HG03066 (cell line): Measurements from ENCODE around the gene RIC8B.

ENCODE experiments used
- ATAC-seq: cut with Tn5 transposase; IDR thresholded peaks from one replicate; pipeline ENCODE4 v1.9.1; 2021; ENCODE audit warnings: low read depth; ENCODE audit not compliant: unreplicated experiment

The RIC8B gene

GRCh38 chr12:106801167-106801708 lies 26.8 kb downstream of the RIC8B start:
- ATAC-seq, result no peak

- no peak for ATAC-seq
Observed at GRCh38 chr12:106801830-106802533, 27.5 kb downstream of the RIC8B start.

GRCh38 chr12:106804668-106805067 lies 30.2 kb downstream of the RIC8B start:
- ATAC-seq, result no peak

GRCh38 chr12:106814714-106815113 lies 40.2 kb downstream of the RIC8B start:
- ATAC-seq, result no peak

GRCh38 chr12:106815741-106816140 lies 41.3 kb downstream of the RIC8B start:
- no peak for ATAC-seq

- ATAC-seq, result no peak
Observed at GRCh38 chr12:106816231-106816630, 41.7 kb downstream of the RIC8B start.

GRCh38 chr12:106819991-106820390 lies 45.5 kb downstream of the RIC8B start:
- no peak for ATAC-seq

- ATAC-seq, result no peak
Observed at GRCh38 chr12:106831699-106832098, 57.2 kb downstream of the RIC8B start.

GRCh38 chr12:106837782-106838181 lies 63.3 kb downstream of the RIC8B start:
- ATAC-seq, result no peak

- ATAC-seq, result no peak
Observed at GRCh38 chr12:106839333-106839732, 64.9 kb downstream of the RIC8B start.

- no peak for ATAC-seq
Observed at GRCh38 chr12:106840243-106840642, 65.8 kb downstream of the RIC8B start.

- ATAC-seq, result no peak
Observed at GRCh38 chr12:106841510-106842302, 67.2 kb downstream of the RIC8B start.

- ATAC-seq, result no peak
Observed at GRCh38 chr12:106845902-106846301, 71.4 kb downstream of the RIC8B start.

GRCh38 chr12:106847861-106848260 lies 73.4 kb downstream of the RIC8B start:
- no peak for ATAC-seq

- ATAC-seq, result no peak
Observed at GRCh38 chr12:106851306-106851705, 76.8 kb downstream of the RIC8B start.

- no peak for ATAC-seq
Observed at GRCh38 chr12:106854723-106855122, 80.2 kb downstream of the RIC8B start.

- no peak for ATAC-seq
Observed at GRCh38 chr12:106855221-106855758, 80.8 kb downstream of the RIC8B start.

- no peak for ATAC-seq
Observed at GRCh38 chr12:106861984-106862916, 87.8 kb downstream of the RIC8B start.

GRCh38 chr12:106863189-106863588 lies 88.7 kb downstream of the RIC8B start:
- no peak for ATAC-seq

GRCh38 chr12:106865683-106866082 lies 91.2 kb downstream of the RIC8B start:
- no peak for ATAC-seq
